HCT116 (cell line): ENCODE results near the gene MT1X. TPM values are rescaled to one million over a fixed set of nuclear protein-coding genes. Genes with fewer than 3 reads are reported as not detected.

Experiments used
- ATAC-seq: fragments of 200-7000 bp; cut with Tn5 transposase; 2 replicates; pipeline ENCODE4 v1.9.1; 2020; ENCODE audit warnings: mild to moderate bottlenecking, moderate library complexity
- BruUV-seq: library from RNA; stranded (reverse); fragments of 400-500 nt; replicated peaks from 2 replicates; lab custom pipeline; 2021; lab: Mats Ljungman, UMichigan
- CTCF ChIA-PET: fragments of 300-600 bp; sonication (Branson Sonifier 250); formaldehyde crosslinking; loops from one replicate; lab custom pipeline; 2021; ENCODE audit warnings: antibody characterized with exemption; lab: Charles Lee
- POLR2A ChIA-PET: fragments of 300-600, 350-600 bp; sonication (Branson Sonifier 250); formaldehyde crosslinking; loops from one replicate; lab custom pipeline; 2021; ENCODE audit warnings: antibody characterized with exemption; lab: Charles Lee
- RAD21 ChIA-PET, 2 experiments: fragments of 300-600 bp; sonication (Branson Sonifier 250); formaldehyde crosslinking; loops; one replicate each; lab custom pipeline; 2023; ENCODE audit warnings: low total read pairs in 2 of 2; ENCODE audit not compliant: uncharacterized antibody in 2 of 2, unreplicated experiment in 2 of 2, low non-redundant PET in 1 of 2; lab: Charles Lee
- DNase-seq: peaks from one replicate; pipeline ENCODE4 v3.0.0-alpha.2; 2010; ENCODE audit warnings: low read depth, low spot score
- H2AFZ ChIP-seq: fragments of 200-600 bp; shearing (Covaris generic), sonication (generic); 2 replicates; pipeline ENCODE4 v1.6.1; 2017; ENCODE audit warnings: low read depth, mixed run types, mixed read lengths, antibody characterized with exemption, low read length; ENCODE audit not compliant: poor library complexity, severe bottlenecking
- H3K27ac ChIP-seq: 2 replicates; pipeline ENCODE4 v1.5.1; 2012; ENCODE audit warnings: low read depth, low read length
- H3K27me3 ChIP-seq: fragments of 200-600 bp; sonication (generic); 2 replicates; pipeline ENCODE4 v1.6.1; 2016; ENCODE audit warnings: mixed run types, low read length, mixed read lengths; ENCODE audit not compliant: insufficient read depth
- H3K36me3 ChIP-seq, 2 experiments: fragments of 200-500 bp in 1 of 2; fragments of 200-600 bp in 1 of 2; sonication (Bioruptor generic) in 1 of 2; sonication (generic) in 1 of 2; 2 replicates each; pipeline versions ENCODE4 v1.5.1 to v1.6.1; 2014 to 2016; ENCODE audit warnings: low read length in 2 of 2, inconsistent platforms in 1 of 2, mixed read lengths in 1 of 2, mixed run types in 1 of 2; ENCODE audit not compliant: insufficient read depth in 2 of 2, control insufficient read depth in 1 of 2
- H3K4me1 ChIP-seq, 2 experiments: fragments of 200-600 bp in 1 of 2; sonication (generic) in 1 of 2; 2 replicates each; pipeline versions ENCODE4 v1.5.1 to v1.6.1; 2012 to 2017; ENCODE audit warnings: low read length in 2 of 2, inconsistent platforms in 1 of 2, mild to moderate bottlenecking in 1 of 2, mixed read lengths in 1 of 2, mixed run types in 1 of 2, moderate library complexity in 1 of 2; ENCODE audit not compliant: insufficient read depth in 2 of 2, control insufficient read depth in 1 of 2
- H3K4me2 ChIP-seq: fragments of 200-600 bp; sonication (generic); 2 replicates; pipeline ENCODE4 v1.6.1; 2017; ENCODE audit warnings: mixed run types, low read length, mixed read lengths
- H3K4me3 ChIP-seq, 2 experiments: fragments of 200-600 bp in 1 of 2; sonication (generic) in 1 of 2; replicated peaks in 1 of 2; 2 replicates each; pipeline ENCODE4 v1.5.1; 2011 to 2016; ENCODE audit warnings: low read length in 2 of 2, control low read depth in 1 of 2, low read depth in 1 of 2, mild to moderate bottlenecking in 1 of 2, mixed read lengths in 1 of 2, mixed run types in 1 of 2
- H3K79me2 ChIP-seq: fragments of 200-600 bp; sonication (generic); 2 replicates; pipeline ENCODE4 v1.6.1; 2017; ENCODE audit warnings: mild to moderate bottlenecking, mixed run types, low read length, moderate library complexity, mixed read lengths; ENCODE audit not compliant: insufficient read depth
- H3K9ac ChIP-seq: fragments of 200-600 bp; sonication (generic); 2 replicates; pipeline ENCODE4 v1.6.1; 2016; ENCODE audit warnings: low read length, mixed read lengths
- H3K9me2 ChIP-seq: fragments of 200-600 bp; sonication (generic), shearing (Covaris generic); 2 replicates; pipeline ENCODE4 v1.6.1; 2017; ENCODE audit warnings: mixed run types, mild to moderate bottlenecking, moderate library complexity; ENCODE audit not compliant: insufficient read depth
- H3K9me3 ChIP-seq, 2 experiments: fragments of 200-500 bp in 1 of 2; fragments of 200-600 bp in 1 of 2; sonication (Bioruptor generic) in 1 of 2; sonication (generic) in 1 of 2; 2 replicates each; pipeline ENCODE4 v1.6.1; 2014 to 2017; ENCODE audit warnings: low read length in 2 of 2, mixed read lengths in 2 of 2, inconsistent platforms in 1 of 2, low read depth in 1 of 2, mild to moderate bottlenecking in 1 of 2, mixed run types in 1 of 2, moderate library complexity in 1 of 2; ENCODE audit not compliant: control insufficient read depth in 1 of 2, insufficient read depth in 1 of 2
- H4K20me1 ChIP-seq: fragments of 200-600 bp; sonication (generic), shearing (Covaris generic); 2 replicates; pipeline ENCODE4 v1.6.1; 2017; ENCODE audit warnings: mixed run types, mild to moderate bottlenecking, moderate library complexity; ENCODE audit not compliant: insufficient read depth
- ATF3 ChIP-seq: IDR thresholded peaks from 2 replicates; pipeline ENCODE4 v1.6.1; 2012
- CTCF ChIP-seq, 3 experiments: fragments of 200-600 bp in 1 of 3; sonication (generic) in 1 of 3; IDR thresholded peaks in 2 of 3; conservative IDR thresholded peaks in 1 of 3; 2 replicates each; pipeline ENCODE4 v1.5.1; 2012 to 2017; ENCODE audit warnings: low read depth in 2 of 3, low read length in 2 of 3, antibody characterized with exemption in 1 of 3, borderline replicate concordance in 1 of 3, control low read depth in 1 of 3, mild to moderate bottlenecking in 1 of 3, mixed read lengths in 1 of 3, mixed run types in 1 of 3, moderate library complexity in 1 of 3; ENCODE audit not compliant: insufficient read depth in 1 of 3
- EGR1 ChIP-seq: IDR thresholded peaks from 2 replicates; pipeline ENCODE4 v1.6.1; 2012; ENCODE audit warnings: low read depth
- ELF1 ChIP-seq: IDR thresholded peaks from 2 replicates; pipeline ENCODE4 v1.6.1; 2012; ENCODE audit warnings: low read depth, borderline replicate concordance
- EZH2 ChIP-seq: fragments of 200-600 bp; sonication (generic); IDR thresholded peaks from 2 replicates; pipeline ENCODE4 v1.6.1; 2017; ENCODE audit warnings: antibody characterized with exemption, mixed run types
- EZH2phosphoT487 ChIP-seq: fragments of 200-600 bp; IDR thresholded peaks from 2 replicates; pipeline ENCODE4 v1.6.1; 2018; ENCODE audit warnings: antibody characterized with exemption, borderline replicate concordance
- FOSL1 ChIP-seq: IDR thresholded peaks from 2 replicates; pipeline ENCODE4 v1.6.1; 2012; ENCODE audit warnings: low read depth
- JUND ChIP-seq: IDR thresholded peaks from 2 replicates; pipeline ENCODE4 v1.6.1; 2012
- MAX ChIP-seq: IDR thresholded peaks from 2 replicates; pipeline ENCODE4 v1.6.1; 2012
- POLR2A ChIP-seq: IDR thresholded peaks from 2 replicates; pipeline ENCODE4 v1.7.0; 2011; ENCODE audit warnings: borderline replicate concordance; ENCODE audit not compliant: insufficient read depth, insufficient read length; ENCODE audit errors: extremely low read depth
- POLR2AphosphoS5 ChIP-seq: IDR thresholded peaks from 2 replicates; pipeline ENCODE4 v1.6.1; 2011; ENCODE audit warnings: mild to moderate bottlenecking, low read depth, low read length, moderate library complexity
- RAD21 ChIP-seq: IDR thresholded peaks from 2 replicates; pipeline ENCODE4 v1.6.1; 2012; ENCODE audit warnings: low read depth, mild to moderate bottlenecking
- SP1 ChIP-seq: IDR thresholded peaks from 2 replicates; pipeline ENCODE4 v1.6.1; 2012; ENCODE audit warnings: low read depth
- SRF ChIP-seq: IDR thresholded peaks from 2 replicates; pipeline ENCODE4 v1.6.1; 2012; ENCODE audit warnings: low read depth
- TCF7L2 ChIP-seq: IDR thresholded peaks from 2 replicates; pipeline ENCODE4 v1.7.0; 2011; ENCODE audit warnings: borderline replicate concordance, inconsistent platforms; ENCODE audit not compliant: insufficient read depth, insufficient read length; ENCODE audit errors: extremely low read depth
- YY1 ChIP-seq: IDR thresholded peaks from 2 replicates; pipeline ENCODE4 v1.6.1; 2011; ENCODE audit warnings: low read length, low read depth, moderate library complexity, mild to moderate bottlenecking; ENCODE audit not compliant: insufficient replicate concordance; ENCODE audit errors: extremely low read depth
- ZFX ChIP-seq: fragments of 450-650 bp; IDR thresholded peaks from 2 replicates; pipeline ENCODE4 v1.6.1; 2017
- intact Hi-C: fragments of 100-400 bp; cut with micrococcal nuclease; formaldehyde crosslinking; loops from 2 replicates; pipeline ENCODE4 v1.10.0; 2022
- total RNA-seq: library from RNA; stranded (reverse); gene quantifications from one replicate; pipeline ENCODE4 v1.2.1, GENCODE V29; 2021; ENCODE audit not compliant: unreplicated experiment

MT1X gene
- total RNA-seq, 1 experiment from 2014 or later = 50.2 TPM

GRCh38 chr16:56700195-56700594 is 17.9 kb downstream of the MT1X start (continued):
- TF ChIP-seq ATF3 (no peak), JUND (no peak), ELF1 (no peak), CTCF (IDR thresholded peaks at IDR 0.05 in 2 of 3, conservative IDR thresholded peaks at IDR 0.05 in 1 of 3; ENCODE audit: borderline replicate concordance in 1 of 3, insufficient read depth in 1 of 3, low read depth in 2 of 3, low read length in 2 of 3) (no peak), POLR2AphosphoS5 (no peak), EZH2 (no peak), POLR2A (no peak), EGR1 (no peak), FOSL1 (no peak), ZFX (no peak), RAD21 (no peak), SRF (no peak), EZH2phosphoT487 (no peak)

- H3K4me1 ChIP-seq = peaks cover 0 to 11% of the 10 kb centered on the region in 2 experiments; a peak in 3 of 4 replicates
- H3K79me2 ChIP-seq = no peaks in the 10 kb centered on the region
- TF ChIP-seq RAD21 = no peak
- no peak for TF ChIP-seq YY1
- no peak for TF ChIP-seq SP1
- no peak for TF ChIP-seq POLR2A
- TF ChIP-seq MAX = no peak
- TF ChIP-seq JUND = no peak
- TF ChIP-seq TCF7L2 = no peak
- no peak for TF ChIP-seq ATF3
- TF ChIP-seq POLR2AphosphoS5 = no peak
- H3K9me3 ChIP-seq = no peaks in the 10 kb centered on the region
- no peaks in the 10 kb centered on the region for H3K36me3 ChIP-seq
- H3K27me3 ChIP-seq = no peaks in the 10 kb centered on the region
- H2AFZ ChIP-seq = no peak overlapping the region
- no peak for DNase-seq
- no peaks in the 10 kb centered on the region for H3K9me2 ChIP-seq
- ChIA-PET POLR2A (interaction anchor here (0.7 to 2.7 kb wide), 4 partner anchors 26 to 95 kb away, joined by 3 to 24 read pairs (median 8); partner anchors contain the start of gene MT1E), CTCF (interaction anchor here (1.1 to 4.0 kb wide), 6 partner anchors 74 to 344 kb away, joined by 3 to 65 read pairs (median 22); partner anchors contain the start of gene MT1E), RAD21 (interaction anchor here (0.7 to 2.4 kb wide), 6 partner anchors 39 to 187 kb away, joined by 3 to 13 read pairs (median 6); partner anchors contain the start of gene MT1E (in 1 of the 2))
- no peak for ATAC-seq
- no TSS peak for BruUV-seq
- H3K4me2 ChIP-seq = no peak overlapping the region
- no peak overlapping the region for H3K27ac ChIP-seq
- no peaks in the 10 kb centered on the region for H4K20me1 ChIP-seq
- intact Hi-C loops = loop anchor here (5.0 to 10.0 kb wide), 3 partner anchors 188 to 988 kb away; no protein-coding TSS in a partner anchor
- H3K4me3 ChIP-seq = no peak overlapping the region
- H3K9ac ChIP-seq = no peak overlapping the region
These were observed 18.4 kb downstream of the MT1X start for GRCh38 chr16:56700631-56701030.
